Mesenteric fat pad (tissue), 1 donor: Measurements from ENCODE around the gene CLCN2. TPM values are rescaled to one million over a fixed set of nuclear protein-coding genes. Genes with fewer than 3 reads are reported as not detected.

Experiments used
- DNase-seq: peaks from one replicate; pipeline ENCODE4 v3.0.0-alpha.2; 2020; ENCODE audit warnings: low spot score
- long read RNA-seq: library from polyadenylated mRNA; unstranded; transcript quantifications from one replicate; pipeline ENCODE4 v2.0.0, GENCODE V29; 2020
- total RNA-seq: library from RNA; stranded (reverse); fragmentation: NEBNext Ultra II Directional; extraction: Animal tissue kit (Norgen Biotek cat#: 25700); gene quantifications from one replicate; pipeline ENCODE4 v1.2.1, GENCODE V29; 2021
- donor health status: DM: yes; HTN: yes; CAD: no.

CLCN2 gene
- 3.8 TPM for total RNA-seq
- long read RNA-seq, partial matches to known transcripts: 1 of 3 reads
- long read RNA-seq, other reads (novel, unspliced or antisense): 2 of 3 reads

DNA sequence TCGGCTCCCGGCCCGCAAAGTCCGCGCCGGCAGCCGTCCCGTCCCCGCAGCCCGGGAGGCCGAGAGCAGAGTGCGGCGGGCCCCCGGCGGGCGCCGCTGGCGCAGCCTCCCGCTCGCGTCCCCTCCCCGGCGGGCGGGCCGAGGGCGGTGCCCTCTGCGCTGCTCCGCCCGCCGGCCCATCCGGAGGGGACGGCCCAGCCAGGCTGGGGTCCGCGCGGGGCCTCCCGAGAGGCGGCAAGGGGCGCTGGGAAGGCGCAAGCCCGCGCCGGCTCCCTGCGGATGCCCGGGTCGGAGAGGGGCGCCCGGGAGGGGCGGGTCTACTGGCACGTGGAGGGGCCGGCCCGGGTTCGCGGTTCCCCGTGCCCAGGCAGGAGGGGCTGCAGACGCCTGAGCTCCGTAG, at the start of gene CLCN2, which contains the start of gene POLR2H:
TSS of gene CLCN2 (minus strand) at position 74 of the 400 bp plus-strand sequence. CDS start 126 bp downstream, outside the sequence.
TSS of gene POLR2H (plus strand) at position 179 of the 400 bp plus-strand sequence. CDS start 1,783 bp downstream, outside the sequence.
- DNase-seq: no peak

- no peak for DNase-seq
These were observed 48.6 kb upstream of the CLCN2 start for GRCh38 chr3:184409946-184410500.

- DNase-seq: no peak
These were observed 48.0 kb upstream of the CLCN2 start for GRCh38 chr3:184409331-184409926.

- DNase-seq: no peak
These were observed 43.9 kb upstream of the CLCN2 start for GRCh38 chr3:184405075-184406030.

DNA sequence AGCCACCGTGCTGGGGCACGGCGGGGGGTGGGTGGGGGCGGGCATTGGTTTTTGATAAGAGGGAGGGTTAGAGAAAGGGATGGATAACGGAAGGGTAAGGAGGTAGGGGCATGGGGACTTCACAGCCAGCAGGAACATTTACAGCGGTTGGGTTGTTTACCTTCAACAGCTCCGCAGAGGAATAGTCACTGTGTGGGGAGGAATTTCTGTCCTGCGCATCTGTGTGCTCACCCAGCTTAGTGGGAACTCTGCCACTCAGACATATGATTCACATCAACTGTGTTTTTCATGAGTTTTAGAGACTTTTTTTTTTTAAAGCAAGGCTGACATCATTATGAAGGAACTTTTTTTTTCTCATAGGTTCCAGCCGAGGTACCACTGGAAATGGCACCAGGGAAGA, 38.0 kb upstream of the CLCN2 start:
- DNase-seq: no peak

- DNase-seq: no peak
These were observed 33.9 kb upstream of the CLCN2 start for GRCh38 chr3:184395320-184395660.

GRCh38 chr3:184391266-184391665, 29.9 kb upstream of the CLCN2 start:
- no peak for DNase-seq

- DNase-seq: no peak
These were observed 28.6 kb upstream of the CLCN2 start for GRCh38 chr3:184389935-184390528.

DNA sequence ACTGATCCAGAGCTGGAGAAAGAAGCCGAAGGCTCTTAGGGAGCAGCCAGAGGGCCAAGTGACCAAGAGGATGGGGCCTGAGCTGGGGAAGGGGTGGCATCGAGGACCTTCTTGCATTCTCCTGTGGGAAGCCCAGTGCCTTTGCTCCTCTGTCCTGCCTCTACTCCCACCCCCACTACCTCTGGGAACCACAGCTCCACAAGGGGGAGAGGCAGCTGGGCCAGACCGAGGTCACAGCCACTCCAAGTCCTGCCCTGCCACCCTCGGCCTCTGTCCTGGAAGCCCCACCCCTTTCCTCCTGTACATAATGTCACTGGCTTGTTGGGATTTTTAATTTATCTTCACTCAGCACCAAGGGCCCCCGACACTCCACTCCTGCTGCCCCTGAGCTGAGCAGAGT, 28.0 kb upstream of the CLCN2 start:
- DNase-seq: no peak

GRCh38 chr3:184388936-184389230, 27.5 kb upstream of the CLCN2 start:
- no peak for DNase-seq

- DNase-seq: no peak
These were observed 26.9 kb upstream of the CLCN2 start for GRCh38 chr3:184388164-184388935.

DNA sequence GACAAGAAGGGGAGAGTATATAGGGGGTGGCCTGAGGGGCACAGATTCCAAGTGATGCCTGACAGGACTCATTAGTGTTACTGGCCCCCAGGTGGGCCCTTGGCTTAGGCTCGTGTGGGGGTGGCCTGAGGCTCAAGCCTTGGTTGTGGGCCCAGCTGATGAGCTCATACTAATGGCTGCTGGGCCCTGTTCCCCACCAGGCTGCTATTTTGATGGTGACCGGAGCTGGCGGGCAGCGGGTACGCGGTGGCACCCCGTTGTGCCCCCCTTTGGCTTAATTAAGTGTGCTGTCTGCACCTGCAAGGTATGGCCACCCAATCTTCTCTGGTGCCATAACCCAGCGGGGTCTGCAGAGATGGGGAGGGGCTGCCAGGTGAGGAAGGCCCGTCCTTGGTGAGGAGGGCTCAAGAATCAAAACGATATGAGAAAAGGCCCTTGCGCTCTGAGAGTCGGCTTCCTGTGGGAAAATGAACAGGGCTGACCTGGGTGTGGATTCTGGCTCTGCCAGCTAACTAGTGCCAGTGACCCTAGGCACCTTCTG, 25.8 kb upstream of the CLCN2 start:
- DNase-seq: no peak

GRCh38 chr3:184386047-184386806, 24.8 kb upstream of the CLCN2 start:
- DNase-seq: no peak

DNA sequence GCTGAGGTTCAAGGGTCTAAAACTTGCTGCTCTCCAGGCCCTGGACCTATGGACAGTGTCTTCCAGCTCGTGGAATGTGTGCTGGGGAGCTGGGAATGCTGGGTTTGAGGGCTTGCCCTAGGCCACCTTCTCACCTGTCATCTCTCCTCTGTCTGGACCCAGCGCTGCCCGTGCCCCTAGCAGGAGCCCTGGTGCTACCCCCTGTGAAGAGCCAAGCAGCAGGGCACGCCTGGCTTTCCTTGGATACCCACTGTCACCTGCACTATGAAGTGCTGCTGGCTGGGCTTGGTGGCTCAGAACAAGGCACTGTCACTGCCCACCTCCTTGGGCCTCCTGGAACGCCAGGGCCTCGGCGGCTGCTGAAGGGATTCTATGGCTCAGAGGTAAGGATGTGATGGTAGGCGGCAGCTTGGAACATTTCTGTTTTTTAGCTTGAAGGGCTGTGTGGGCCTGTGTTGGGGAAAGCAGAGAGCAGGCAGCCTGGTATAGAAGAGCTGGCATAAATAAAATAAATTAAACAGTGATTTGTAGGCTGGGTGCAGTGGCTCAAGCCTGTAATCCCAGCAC, 23.5 kb upstream of the CLCN2 start:
- DNase-seq: no peak

GRCh38 chr3:184384342-184384741, 22.9 kb upstream of the CLCN2 start:
- no peak for DNase-seq

GRCh38 chr3:184383033-184383740, 21.8 kb upstream of the CLCN2 start:
- no peak for DNase-seq

- no peak for DNase-seq
These were observed 21.1 kb upstream of the CLCN2 start for GRCh38 chr3:184382326-184383032.
